NCI-H2196 treated with DMSO at 0.1 percent for 48 hours (cell line): ENCODE measurements around the gene LHFPL6.

ENCODE experiments used
- DNase-seq: peaks from one replicate; lab custom pipeline; 2025; ENCODE audit not compliant: unreplicated experiment; lab: John Stamatoyannopoulos, UW

Gene LHFPL6

DNA sequence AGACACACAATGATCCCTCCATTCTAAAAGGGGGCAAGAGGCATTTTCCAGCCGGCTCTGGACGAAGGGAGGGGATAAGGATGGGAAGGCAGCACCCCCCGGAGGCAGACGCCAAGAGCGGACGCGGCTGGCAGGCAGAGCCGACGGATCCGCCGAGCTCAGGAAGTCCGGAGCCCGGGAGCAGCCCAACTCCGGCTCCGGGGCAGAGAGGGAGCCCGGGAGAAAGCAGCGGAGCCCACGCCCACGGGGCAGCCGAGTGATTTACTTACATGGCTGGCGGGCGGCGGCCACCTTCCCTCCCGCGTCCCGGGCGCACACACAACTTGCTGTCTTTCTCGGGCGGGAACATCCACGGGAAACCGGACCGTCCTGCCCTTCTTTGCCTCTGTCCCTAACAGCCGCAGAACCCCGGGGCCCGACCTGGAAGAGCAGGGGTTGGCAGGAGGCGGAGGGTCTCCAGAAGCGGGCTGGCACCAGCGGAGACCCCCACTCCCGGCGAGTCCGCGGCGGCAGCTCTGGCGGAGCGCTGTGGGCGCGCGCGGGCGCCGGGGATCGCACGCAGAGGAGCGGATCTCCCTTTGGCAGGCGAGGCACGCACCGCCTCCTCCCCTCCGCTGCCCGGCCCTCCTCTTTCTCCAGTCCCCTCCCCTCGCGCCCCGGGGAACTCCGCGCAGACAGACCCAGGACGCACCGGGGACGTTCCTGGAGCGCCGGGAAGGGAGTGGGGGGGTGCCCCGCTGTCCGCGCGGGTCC is at the start of gene LHFPL6:
Gene LHFPL6, minus strand, starts transcription at position 580 of the 753 bp plus-strand sequence.
- DNase-seq = peak; percentile 3

DNA sequence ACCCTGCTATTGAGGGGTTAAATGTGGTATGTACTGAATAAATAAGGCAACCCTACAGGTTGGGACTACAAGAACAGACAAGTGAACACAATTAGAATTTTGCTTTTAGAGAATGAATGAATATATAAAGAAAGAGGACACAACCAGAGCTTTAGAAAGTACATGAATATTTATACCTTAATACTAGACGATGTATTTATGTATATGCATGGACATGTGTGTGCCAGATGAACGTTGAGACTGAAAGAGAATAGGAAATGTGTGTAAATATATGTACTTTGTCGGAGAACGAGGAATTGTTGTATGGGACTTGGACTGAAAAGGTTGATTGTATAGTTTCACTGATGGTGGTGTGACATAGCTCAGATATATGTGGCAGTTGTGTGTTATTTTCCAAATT is 43.1 kb upstream of the LHFPL6 start:
- no peak for DNase-seq

DNA sequence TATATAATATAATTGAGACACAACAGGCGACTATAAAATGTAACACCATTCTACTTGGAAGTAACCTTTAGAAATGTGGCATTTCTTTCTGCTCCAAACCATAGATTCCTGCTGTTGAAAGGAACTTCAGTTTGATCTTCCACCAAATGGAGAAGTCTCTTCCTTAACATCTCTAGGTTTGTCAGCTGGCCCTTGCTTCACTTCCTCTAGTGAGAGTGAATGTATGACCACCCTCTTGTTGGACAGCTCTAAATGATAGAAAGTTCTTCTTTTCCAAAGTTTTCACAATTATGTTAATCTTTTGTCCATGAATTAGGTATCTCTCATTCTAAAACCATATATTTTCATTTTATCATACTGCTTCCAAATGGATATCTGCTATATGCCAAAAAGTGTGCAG is 38.7 kb upstream of the LHFPL6 start:
- DNase-seq = no peak

DNA sequence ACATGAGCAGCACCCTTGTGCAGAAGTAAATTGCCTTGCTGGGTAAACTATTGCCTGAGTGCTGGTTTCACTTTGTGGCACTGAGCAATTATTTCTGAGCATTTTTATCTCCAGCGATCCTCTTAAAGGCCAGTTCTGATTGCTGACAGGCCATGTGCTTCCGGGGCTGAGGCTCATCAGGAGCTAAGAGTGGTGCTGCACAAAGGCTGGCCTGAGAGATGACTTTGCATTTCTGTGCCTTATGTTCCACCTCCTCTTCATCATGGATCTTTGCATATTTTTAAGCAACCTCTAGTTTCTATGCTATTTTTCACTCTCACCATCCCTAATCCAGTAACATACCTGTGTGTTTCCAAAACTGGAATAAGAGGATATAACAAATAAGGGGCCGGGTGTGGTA is 34.9 kb upstream of the LHFPL6 start:
- DNase-seq = no peak

DNA sequence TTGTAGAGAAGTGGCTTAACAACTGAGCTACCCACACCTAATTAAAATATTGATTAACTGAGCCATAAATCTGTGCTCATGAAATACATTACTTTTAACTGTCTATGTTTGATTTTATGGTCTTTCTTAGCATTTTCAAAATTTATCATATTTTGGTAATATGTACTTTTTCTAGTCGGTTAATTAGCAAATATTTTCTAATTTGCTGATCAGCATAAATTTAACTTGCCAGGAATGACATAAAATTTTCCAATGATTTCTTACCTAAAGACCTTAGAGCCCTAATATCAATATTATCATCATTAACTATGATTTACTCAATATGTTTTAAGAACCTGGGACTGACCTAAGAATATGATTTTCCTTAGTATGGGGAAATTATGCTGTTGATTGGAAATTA is 32.6 kb upstream of the LHFPL6 start:
- DNase-seq = no peak

DNA sequence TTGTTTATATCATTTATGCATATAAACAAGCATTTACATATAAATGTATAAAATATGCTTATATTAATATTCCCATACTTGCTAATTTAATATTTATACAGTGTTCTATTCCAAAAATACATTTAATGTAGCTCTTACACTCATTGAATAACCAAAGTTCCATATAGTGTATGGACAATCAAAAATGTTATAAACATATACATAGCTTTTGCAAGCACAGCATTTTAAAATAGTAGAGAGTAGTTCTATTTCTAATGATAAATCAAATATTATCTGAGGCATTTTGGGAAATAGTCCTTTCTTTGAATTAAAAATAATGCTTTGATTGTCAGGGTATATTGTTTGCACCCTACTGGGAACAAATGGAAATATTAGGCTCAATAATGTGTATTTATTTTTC is 30.0 kb upstream of the LHFPL6 start:
- no peak for DNase-seq

DNA sequence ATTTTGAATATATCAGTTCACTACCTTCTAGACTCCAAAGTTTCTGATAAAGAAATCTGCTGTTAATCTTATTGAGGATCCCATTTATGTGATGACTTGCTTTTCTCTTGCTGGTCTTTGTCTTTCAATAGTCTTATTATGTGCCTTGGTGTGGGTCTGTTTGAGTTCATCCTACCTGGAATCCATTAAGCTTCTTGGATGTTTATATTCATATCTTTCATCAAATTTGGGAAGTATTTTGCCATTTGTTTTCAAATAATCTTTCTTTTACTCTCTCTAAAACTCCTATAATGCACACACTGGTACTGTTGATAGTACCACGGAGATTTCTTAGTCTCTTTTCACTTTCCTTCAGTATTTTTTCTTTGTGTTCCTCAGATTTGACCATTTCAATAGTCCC is 28.3 kb upstream of the LHFPL6 start:
- no peak for DNase-seq

DNA sequence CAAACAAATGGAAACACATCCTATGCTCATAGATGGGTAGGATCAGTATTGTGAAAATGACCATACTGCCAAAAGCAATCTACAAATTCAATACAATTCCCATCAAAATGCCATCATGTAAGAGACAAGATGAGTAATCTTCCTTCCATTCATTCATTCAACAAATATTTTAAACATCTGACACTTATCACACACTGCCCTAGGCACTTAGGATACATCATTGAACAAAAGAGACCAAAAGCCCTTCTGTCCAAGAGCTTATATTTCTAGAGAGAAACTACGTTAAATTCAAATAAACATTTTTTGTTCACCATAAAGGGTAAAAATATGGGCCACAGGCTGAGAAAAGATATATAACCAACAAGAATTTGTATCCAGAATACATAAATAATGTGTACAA is 20.5 kb upstream of the LHFPL6 start:
- no peak for DNase-seq

DNA sequence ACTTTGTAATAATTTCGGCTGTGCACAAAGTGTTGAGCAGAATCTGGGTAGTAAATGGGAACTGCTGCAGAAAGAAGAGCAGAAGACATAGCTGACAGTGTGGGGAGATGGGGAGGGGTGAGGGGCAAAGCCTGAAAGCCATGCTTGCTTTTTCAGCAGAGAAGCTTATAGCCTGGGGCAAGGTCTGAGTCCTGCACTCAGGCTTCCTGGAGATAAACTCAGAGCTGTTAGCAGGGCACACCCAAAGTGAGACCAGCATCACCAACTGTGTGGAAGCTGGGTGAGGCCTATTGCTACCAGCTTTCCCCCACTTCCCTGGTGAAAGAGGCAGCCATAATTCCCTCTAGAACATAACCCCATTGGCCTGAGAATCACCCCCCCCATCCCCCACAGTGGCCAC is 15.6 kb upstream of the LHFPL6 start:
- no peak for DNase-seq

DNA sequence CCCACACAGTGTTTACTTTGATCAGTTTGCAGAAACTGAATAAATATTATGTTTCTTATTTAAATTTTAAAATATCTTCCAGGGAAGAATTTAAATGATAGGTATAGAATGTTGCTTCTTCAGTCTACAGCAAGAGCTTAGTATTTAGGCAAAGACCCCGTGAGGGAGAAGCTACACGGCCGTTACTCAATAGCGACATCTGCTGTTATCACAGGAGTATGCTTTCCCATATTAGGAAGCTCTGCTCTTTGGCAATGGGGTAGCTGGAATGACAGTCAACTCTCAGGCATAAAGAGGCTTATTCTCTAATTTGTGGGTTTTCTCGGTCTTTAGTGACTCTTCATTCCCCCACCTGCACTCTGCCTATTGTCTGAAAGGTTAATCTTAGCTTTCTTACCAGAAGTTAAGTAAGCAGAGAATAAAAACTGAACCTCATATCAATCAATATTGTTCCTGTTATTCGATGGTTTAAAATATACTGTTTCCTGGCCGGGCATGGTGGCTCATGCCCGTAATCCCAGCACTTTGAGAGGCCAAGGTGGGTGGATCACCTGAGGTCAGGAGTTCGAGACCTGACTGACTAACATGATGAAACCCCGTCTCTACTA is 13.2 kb upstream of the LHFPL6 start:
- peak; percentile 15 for DNase-seq

DNA sequence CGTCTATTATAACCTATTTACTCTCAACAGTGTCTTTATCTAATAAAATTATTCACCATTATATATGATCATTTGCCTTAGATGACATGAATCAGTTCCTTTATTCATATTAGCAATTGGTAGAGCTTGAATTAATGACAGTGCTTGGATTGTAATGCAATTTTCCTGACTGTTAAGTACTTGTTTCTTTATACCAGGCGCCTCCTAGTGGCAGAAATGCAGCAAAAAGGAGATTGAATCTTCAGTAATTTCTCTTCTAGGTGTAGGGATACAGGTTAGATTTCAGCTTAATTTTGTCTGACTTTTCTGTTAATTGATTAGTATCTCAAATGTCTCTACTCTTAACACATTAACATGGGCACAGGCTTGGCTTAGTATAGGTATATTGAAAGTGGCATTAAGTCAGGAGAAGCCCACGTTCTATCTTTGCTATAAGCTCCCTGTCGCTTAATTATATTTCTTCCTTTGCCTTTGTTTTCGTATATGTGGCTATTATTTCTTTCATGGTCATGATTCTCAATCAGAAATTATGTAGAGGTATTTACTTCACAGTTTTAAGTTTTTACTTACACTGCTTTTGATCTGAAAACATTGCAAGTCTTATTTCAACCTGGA is 9.1 kb upstream of the LHFPL6 start:
- DNase-seq = peak; percentile 11

DNA sequence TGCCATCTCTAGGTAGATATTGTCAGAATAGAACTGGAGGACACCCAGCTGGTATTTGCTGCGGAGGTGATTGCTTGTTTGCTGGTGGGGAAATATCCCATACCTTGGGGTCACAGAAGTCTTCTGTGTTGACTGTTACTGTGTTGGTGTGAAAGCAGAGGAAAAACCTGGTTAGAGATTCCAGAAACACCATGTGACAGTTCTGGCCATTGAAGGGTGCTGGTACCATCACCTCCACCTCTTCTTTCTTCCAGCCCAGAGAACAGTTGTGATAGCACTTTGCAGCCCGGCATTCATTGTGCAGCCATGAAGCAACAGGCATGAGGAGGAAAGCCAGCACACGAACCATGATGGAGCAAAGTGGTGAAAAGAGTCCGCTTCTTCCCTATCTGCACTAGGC is 4.9 kb upstream of the LHFPL6 start:
- no peak for DNase-seq

DNA sequence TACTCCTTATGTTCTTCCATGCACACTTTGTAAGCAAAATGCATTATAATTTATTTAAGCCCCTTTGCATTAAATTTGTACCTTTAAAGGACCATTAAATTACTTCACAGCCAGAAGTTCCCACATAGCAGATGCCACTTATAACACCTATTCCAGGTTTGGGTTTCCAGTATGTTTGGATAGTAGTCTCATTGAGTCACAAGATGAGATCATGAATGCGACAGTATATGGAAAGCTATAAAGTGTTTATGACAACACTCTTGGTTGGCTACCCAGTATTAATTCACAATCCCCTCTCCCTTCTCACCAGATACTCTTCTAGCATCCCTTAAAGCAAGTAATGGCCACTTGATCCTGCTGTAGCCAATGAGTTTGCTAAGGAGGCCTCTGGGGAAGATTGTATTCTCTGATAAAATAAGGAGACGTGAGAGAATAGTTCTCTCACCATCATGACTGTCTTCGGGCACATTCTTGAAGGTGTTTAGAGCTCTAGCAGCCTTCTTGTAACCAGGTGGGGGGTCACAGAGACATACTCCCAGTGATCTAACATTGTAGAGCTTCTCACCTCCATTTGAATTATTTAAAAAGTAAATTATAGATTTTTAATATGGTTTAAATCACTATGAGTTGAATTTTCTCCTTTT is 2.8 kb upstream of the LHFPL6 start:
- DNase-seq = no peak

DNA sequence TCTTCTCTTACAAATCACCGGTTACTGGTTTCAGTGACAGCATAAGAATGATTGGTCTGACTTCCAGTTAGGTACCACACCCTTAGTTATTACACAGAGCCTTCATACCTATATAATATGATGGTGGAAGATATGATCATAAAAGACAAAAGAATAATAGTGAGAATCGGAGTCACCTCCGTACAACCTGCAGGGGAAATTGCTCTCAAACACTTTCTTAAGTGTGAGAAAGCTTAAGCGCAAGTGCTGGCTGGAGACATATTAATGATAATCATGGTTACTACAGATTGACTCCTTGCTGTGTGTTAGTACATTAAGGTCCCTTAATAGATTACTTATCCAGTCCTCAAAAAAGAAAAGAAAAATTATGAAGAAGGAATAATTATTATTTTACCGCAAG is 1.8 kb upstream of the LHFPL6 start:
- DNase-seq = no peak

DNA sequence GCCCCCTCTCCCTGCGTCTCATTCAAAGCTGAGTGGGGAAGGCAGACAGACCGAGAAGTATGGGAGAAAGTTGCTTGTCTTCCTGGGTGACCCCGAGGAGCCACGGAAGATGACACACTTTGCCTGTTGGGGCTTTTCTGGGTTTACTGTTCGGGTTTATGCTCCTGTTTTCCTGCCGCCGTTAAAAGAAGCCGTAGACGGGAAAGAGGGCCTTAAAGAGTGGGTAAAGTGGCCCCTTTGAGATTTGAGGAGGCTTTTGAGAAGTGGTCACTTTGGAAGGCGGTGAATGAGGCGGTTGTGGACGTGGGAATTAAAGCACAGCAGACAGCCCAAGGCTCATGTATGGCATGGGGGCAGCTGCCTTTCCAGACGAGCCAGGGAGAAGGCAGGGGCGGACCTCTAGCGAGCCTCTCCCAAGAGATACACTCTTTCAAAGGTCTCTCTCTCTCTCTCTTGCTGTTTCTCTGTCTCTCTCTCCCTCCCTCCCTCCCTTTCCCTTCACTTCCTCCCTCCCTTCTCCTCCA is 493 bp upstream of the LHFPL6 start:
- DNase-seq = no peak

DNA sequence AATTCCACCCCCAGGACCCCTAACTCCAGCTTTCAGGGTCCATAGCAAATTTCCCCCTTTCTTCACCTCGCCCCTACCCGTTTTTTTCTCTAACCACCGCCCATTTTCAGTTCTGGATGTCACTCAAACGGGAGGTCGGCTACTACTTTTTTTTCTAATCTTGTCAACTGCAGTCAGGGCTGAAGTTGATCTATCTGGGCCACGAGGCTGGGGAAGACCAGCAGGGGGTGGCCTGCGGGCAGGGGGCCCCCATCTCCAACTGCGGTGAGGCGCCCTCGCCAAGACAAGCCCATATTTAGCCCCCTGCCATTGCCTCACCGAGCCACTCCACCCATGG is 748 bp downstream of the LHFPL6 start:
- no peak for DNase-seq

DNA sequence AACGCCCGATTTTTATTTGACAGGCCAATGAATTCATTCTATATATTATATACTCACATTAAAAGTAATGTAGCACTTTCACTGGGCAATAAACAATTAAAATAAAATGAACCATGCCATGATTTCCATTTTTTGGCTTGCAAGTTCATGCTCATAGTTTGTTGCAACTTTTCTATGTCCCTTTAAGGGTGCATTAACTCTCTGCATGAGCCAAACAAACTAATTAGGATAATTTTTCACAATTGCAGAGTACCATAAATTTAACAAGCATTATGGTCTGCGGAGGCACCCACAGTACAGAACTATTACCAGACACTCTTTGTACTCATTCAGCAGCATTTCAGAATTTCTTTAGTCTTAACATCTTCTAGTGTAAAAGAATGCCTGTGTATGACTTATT is 1.4 kb downstream of the LHFPL6 start:
- no peak for DNase-seq

DNA sequence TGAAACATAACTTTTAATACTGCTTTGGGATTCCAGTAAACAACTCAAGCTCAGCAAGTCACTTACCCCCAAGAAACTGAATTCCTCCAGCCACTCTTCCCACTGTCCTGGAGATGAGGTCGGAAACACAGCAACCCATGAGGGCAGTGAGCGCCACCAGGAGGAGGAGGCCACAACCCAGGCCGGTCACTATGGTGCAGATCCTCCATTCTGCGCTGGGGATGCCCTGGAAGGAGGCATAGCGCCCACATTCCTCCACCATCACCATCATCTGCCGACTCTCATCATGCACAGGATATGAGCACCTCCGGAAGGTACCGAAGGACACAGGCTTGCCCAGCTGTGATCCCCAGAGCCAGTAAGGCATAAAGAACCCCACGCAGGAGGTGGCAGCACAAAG is 2.2 kb downstream of the LHFPL6 start:
- DNase-seq = no peak

DNA sequence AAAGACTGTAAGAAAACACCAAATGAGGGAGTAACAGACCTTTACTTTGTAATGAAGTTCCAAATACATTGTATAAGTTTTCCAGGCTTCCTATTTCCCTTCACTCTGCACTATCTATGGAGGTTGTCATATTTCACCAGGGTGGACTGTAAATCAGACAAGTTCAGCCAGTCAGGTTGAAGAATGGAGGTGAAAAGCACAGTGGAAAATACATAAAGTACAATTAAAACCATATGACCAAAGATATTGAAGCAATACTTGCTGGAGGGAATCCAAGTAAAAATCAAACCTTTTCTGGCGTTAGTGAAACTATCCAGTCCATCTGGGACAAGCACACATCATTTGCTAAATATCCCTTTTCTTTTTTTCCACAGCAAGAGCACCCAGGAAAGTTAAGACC is 3.2 kb downstream of the LHFPL6 start:
- no peak for DNase-seq

DNA sequence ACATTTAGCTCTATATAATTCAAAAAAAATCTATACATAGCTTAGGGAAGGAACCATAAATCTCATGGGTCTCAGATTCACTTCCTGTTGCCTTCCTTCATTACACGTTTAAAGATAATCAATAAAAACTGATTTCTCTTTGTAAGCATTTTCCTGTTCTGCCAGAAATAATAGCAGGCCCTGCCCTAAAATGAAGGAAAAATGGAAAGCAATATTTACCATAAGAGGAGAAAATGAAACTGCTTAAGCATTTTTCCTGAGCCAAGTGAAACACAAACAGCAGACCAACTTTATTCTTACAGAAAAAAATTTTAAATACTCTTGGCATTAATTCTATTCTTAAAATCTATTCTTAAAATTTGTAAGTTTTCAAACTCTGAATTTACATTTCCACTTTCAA is 4.0 kb downstream of the LHFPL6 start:
- DNase-seq = no peak

DNA sequence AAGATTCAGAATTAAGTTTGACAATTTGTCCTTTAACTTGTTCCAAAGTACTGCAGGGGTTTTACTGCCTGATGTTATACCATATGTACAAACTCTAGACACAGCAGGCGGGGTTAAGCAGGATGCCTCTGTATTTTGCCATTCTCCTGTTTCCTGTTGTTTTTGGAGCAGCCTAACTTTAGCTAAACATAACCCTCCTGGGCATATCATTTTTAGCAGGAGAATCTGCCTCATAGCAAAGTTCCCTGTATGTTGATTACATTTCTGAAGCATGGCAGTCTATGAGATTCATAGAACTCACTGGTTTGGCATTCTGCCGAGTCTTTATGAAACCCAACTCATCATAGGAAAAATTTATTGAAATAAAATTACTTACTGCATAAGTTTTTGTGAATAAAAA is 5.2 kb downstream of the LHFPL6 start:
- no peak for DNase-seq

DNA sequence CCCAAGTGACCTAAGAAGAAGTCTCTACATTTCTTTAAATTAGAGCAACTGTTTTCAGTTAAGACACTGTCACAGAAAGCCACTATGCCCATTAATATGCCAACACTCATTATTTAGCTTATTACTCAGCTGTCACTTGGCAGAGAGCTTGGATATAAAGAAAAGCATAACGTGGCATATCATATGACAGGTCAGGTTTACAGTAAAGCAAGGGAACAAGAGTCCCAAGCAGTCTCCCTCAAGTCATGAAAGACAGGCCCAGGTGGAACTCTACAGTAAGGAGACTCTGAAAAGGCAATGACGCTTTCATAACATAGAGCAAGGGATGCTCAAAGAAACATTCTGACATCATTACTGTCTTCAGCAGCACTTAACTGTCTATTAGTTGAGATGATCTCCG is 6.3 kb downstream of the LHFPL6 start:
- no peak for DNase-seq
